Duodenal mucosa (tissue), 2 donors: ENCODE measurements around the gene CERS2.

Experiments used
- H3K27ac ChIP-seq: one replicate; pipeline ENCODE4 v1.7.0; 2013; ENCODE audit warnings: low read depth, low read length
- H3K27me3 ChIP-seq, 2 donors: one replicate each; pipeline ENCODE4 v1.7.0; 2013; ENCODE audit warnings: low read length in 2 of 2, control low read depth in 1 of 2; ENCODE audit not compliant: insufficient read depth in 2 of 2, control insufficient read depth in 1 of 2
- H3K36me3 ChIP-seq, 2 donors: one replicate each; pipeline ENCODE4 v1.7.0; 2013; ENCODE audit warnings: low read length in 2 of 2, control low read depth in 1 of 2; ENCODE audit not compliant: insufficient read depth in 2 of 2, control insufficient read depth in 1 of 2
- H3K4me1 ChIP-seq, 2 donors: one replicate each; pipeline ENCODE4 v1.7.0; 2013; ENCODE audit warnings: low read length in 2 of 2, control low read depth in 1 of 2; ENCODE audit not compliant: insufficient read depth in 2 of 2, control insufficient read depth in 1 of 2
- H3K4me3 ChIP-seq, 2 donors: one replicate each; pipeline ENCODE4 v1.7.0; 2013; ENCODE audit warnings: low read length in 2 of 2, low read depth in 1 of 2
- H3K9ac ChIP-seq, 2 donors: one replicate each; pipeline ENCODE4 v1.7.0; 2013; ENCODE audit warnings: low read length in 2 of 2, low read depth in 1 of 2
- H3K9me3 ChIP-seq, 2 donors: one replicate each; pipeline ENCODE4 v1.7.0; 2013; ENCODE audit warnings: low read length in 2 of 2, control low read depth in 1 of 2; ENCODE audit not compliant: control insufficient read depth in 1 of 2

The CERS2 gene

DNA sequence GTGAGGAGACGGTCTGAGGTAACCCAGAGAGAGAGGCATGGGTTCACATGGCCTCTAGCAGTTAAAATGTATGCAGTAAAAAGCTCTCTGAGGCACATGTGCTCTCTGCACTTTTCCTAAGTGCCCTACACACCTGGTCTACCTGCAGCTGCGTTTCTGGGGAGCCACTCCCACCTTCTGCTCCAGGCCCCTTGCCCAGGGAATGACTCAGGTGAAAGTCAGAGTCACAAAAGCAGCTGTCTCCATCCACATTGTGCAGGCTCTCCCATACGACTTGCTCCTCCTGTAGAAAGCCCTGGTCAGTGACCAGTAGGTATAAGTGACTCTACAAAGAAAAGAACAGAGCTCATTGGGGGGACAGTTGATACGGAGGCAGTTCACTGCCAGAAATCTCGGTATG, 23.3 kb upstream of the CERS2 start:
- H3K27me3 ChIP-seq, result no peaks in the 10 kb centered on the region
- H3K4me3 ChIP-seq, result no peak overlapping the region
- H3K27ac ChIP-seq, result no peak overlapping the region
- H3K4me1 ChIP-seq, result peaks cover 2 to 14% of the 10 kb centered on the region in 2 donors
- no peak overlapping the region for H3K9ac ChIP-seq
- H3K9me3 ChIP-seq, result no peaks in the 10 kb centered on the region
- H3K36me3 ChIP-seq, result peaks cover 22 to 58% of the 10 kb centered on the region in 2 donors

DNA sequence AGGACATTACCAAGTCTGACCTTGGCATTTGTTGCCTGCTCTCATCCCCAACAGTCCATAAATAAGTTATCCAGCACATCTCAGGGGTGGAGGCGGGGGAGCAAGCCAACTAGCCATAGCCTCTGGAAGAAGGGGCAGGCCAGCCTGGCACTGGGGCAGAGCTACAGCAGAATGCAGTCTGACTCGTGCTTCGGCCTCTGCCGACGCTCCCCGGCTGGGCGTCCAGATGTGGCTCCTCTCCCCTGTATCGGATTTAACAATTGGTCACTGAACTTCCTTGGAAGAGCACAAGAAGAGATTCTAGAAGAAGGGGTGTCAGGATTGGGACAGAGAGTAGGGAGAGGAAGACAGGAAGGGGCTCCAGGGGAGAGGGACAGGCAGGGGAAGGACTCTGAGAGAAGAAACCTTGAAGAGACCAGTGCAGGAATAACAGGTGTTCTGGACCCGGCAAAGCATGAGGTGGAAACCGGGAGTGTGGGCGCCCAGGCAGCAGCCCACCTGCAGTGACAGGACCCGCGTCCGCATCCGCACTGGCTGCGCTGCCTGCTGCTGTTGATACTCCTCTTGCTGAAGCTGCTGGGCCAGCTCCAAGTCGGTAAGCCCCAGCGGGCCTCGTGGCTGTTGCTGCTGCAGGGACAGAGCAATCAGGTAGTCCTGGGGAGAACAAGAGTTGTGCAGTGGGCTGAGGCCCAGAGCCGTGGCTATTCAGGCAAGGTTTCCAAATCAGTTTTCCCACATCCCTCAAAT, 22.7 kb upstream of the CERS2 start:
- H3K27me3 ChIP-seq, result no peaks in the 10 kb centered on the region
- H3K4me1 ChIP-seq, result peaks cover 0 to 9% of the 10 kb centered on the region in 2 donors
- no peak overlapping the region for H3K27ac ChIP-seq
- H3K36me3 ChIP-seq, result peaks cover 22 to 52% of the 10 kb centered on the region in 2 donors
- H3K4me3 ChIP-seq, result no peak overlapping the region
- H3K9me3 ChIP-seq, result no peaks in the 10 kb centered on the region
- no peak overlapping the region for H3K9ac ChIP-seq

DNA sequence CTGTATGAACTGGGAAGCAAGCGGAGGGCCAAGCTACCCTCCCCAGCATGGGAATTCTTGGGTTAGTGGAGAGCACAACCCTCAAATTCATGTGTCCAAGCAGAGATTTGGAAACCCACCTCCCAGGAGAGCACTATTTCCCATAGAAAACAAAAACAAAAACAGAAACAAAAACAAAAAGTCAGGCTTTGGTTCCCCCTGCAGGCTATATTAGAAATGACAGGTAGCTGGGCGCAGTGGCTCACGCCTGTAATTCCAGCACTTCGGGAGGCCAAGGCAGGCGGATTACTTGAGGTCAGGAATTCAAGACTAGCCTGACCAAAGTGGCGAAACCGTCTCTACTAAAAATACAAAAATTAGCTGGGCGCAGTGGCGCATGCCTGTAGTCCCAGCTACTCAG, 21.3 kb upstream of the CERS2 start:
- Histone ChIP-seq H3K4me3 (no peak overlapping the region), H3K27ac (no peak overlapping the region), H3K4me1 (peaks cover 0 to 5% of the 10 kb centered on the region in 2 donors), H3K9me3 (no peaks in the 10 kb centered on the region), H3K27me3 (no peaks in the 10 kb centered on the region), H3K9ac (no peak overlapping the region), H3K36me3 (peaks cover 22 to 39% of the 10 kb centered on the region in 2 donors)

DNA sequence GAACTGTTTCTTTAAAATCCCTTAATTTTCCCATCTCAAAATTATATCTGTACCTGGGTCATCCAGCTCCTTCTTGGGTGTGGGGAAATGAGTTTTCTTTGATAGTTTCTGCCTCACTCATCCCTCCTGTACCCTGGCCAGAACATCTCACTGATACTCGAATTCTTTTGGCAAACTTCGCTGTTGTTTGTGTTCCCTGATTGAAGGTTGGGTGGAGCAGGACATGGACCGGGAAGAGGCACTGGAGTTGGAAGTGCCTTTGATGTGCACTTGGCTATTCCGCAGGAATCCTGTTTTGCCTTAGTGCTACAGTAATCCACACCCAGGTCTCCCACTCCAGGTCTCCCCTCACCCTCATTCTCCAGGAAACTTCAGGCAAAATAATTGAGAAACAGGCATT, 20.8 kb upstream of the CERS2 start:
- Histone ChIP-seq H3K4me1 (peaks cover 0 to 5% of the 10 kb centered on the region in 2 donors), H3K4me3 (no peak overlapping the region), H3K36me3 (peaks cover 22 to 36% of the 10 kb centered on the region in 2 donors), H3K27ac (no peak overlapping the region), H3K27me3 (no peaks in the 10 kb centered on the region), H3K9ac (no peak overlapping the region), H3K9me3 (no peaks in the 10 kb centered on the region)

DNA sequence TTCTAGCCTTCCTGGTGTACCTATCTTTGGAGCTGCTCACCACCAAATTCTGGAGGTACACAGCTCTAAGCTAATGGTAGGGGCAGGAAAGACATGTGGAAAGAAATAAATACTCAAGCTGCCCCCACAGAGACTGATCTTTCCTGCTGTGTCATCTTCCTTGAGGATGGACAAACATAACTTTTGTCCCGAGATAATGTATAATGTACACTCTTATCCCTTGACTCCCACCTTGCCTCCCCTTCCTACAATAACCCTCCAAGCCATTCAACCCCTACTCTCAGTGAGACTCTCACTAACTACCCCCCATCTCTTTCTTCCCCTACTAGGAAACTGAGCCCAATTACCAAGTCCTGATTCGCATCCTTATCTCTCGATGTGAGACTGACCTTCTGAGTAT, 19.6 kb upstream of the CERS2 start:
- Histone ChIP-seq H3K9ac (no peak overlapping the region), H3K9me3 (no peaks in the 10 kb centered on the region), H3K27ac (no peak overlapping the region), H3K4me3 (no peak overlapping the region), H3K27me3 (no peaks in the 10 kb centered on the region), H3K36me3 (peaks cover 16 to 26% of the 10 kb centered on the region in 2 donors), H3K4me1 (peaks cover 0 to 5% of the 10 kb centered on the region in 2 donors)

DNA sequence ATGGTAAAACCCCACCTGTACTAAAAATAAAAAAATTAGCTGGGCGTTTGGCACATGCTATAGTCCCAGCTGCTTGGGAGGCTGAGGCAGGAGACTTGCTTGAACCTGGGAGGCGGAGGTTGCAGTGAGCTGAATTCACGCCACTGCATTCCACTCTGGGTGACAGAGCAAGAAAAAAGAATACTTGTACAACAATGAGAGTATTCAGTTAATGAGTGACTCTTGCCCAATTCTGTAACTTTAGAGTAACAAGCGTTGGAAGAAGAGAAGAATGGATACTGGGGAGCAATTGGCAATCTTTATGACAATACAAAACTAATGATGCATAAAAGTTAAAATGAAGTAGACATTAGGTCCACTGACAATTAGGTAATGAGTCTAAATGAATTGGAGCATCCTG, 18.0 kb upstream of the CERS2 start:
- Histone ChIP-seq H3K36me3 (peaks cover 9 to 13% of the 10 kb centered on the region in 2 donors), H3K4me3 (no peak overlapping the region), H3K27me3 (no peaks in the 10 kb centered on the region), H3K9ac (no peak overlapping the region), H3K9me3 (no peaks in the 10 kb centered on the region), H3K27ac (no peak overlapping the region), H3K4me1 (peaks cover 0 to 5% of the 10 kb centered on the region in 2 donors)

DNA sequence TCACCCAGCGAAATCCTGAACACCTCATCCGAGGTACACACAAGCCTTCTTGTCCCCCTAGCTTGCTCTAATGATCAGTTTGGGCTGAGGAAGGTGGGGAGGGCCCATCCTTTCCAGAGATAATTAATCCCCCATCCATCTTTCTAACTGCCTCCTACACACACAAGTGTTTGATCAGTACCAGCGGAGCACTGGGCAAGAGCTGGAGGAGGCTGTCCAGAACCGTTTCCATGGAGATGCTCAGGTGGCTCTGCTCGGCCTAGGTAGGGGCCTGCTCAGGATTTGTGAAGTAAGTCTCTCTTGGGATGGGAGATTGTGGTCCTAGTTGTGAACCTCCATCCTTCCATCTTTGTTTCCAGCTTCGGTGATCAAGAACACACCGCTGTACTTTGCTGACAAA, 13.3 kb upstream of the CERS2 start:
- H3K36me3 ChIP-seq, result no peaks in the 10 kb centered on the region
- H3K4me1 ChIP-seq, result no peaks in the 10 kb centered on the region
- H3K27ac ChIP-seq, result no peak overlapping the region
- no peak overlapping the region for H3K4me3 ChIP-seq
- no peak overlapping the region for H3K9ac ChIP-seq
- H3K9me3 ChIP-seq, result no peaks in the 10 kb centered on the region
- no peaks in the 10 kb centered on the region for H3K27me3 ChIP-seq

DNA sequence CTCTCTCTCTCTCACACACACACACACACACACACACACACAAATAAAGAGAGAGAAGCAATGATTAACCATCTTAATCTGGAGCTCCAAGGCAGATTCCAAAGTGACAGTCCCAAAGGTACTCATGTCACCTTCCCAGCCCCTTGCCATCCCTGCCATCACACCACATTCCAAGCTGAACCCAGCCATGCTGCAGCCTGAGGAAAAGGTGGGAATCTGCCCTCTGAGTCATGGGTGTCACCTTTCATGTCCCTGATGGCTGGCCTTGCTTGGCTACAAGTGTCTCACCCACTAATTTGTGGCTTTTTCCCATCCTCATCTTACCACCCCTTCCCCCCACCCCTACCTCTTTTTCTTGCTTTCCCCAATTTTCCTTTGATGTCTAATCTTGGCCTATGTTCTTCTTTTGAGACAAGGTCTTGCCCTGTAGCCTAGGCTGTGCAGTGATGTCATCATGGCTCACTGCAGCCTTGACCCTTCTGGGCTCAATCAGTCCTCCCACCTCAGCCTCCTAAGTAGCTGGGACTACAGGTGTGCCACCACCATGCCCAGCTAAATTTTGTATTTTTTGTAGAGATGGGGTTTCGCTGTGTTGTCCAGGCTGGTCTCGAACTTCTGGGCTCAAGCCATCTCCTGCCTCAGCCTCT, 10.7 kb upstream of the CERS2 start:
- Histone ChIP-seq H3K4me1 (peaks cover 18% of the 10 kb centered on the region in 2 donors), H3K27me3 (no peaks in the 10 kb centered on the region), H3K9ac (no peak overlapping the region), H3K9me3 (no peaks in the 10 kb centered on the region), H3K36me3 (no peaks in the 10 kb centered on the region), H3K27ac (no peak overlapping the region), H3K4me3 (no peak overlapping the region)

DNA sequence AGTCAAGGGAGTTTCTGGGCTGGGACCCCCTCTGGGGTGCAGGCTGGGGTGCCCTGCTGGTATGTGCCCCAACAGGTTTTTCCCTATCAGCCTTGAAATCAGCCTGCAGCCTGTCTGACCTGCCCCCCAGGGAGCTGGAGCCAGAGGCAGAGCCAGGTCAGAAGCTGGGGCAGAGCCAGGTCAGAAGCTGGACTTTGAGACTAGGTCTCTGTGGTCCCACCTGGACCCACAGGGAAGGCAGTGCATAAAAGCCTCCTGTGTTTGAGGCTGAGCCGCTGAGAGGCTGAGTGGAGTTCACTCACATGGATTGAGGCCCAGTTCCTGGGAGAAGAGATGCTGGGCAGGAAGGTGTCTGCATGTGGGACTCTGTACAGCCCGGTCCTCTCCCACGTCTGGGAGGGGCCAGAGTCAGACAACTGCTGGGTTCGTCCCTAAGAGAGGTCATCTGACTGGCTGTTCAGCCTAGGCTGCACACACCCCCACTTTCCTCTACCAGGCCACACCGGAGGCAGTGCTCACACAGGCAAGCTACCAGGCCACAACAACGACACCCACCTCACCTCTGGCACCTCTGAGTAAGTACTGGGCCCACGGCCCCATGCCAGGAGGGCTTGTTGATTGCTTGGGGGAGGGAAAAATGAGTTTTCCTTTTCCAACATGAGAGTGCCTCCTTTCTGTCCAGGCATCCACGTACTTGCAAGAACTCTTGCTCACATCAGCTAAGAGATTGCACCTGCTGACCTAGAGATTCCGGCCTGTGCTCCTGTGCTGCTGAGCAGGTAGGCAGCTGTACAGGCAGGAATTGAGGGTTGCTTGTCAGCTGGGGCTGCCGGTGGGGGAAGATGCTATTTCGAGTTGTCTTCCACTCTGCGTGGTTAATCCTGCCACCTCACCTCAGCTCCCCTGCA, 7.4 kb upstream of the CERS2 start, which contains the start of gene ANXA9:
Gene ANXA9, plus strand, starts transcription at position 488 of the 908 bp plus-strand sequence. CDS start 814 bp downstream, outside the sequence.
- Histone ChIP-seq H3K27me3 (no peaks in the 10 kb centered on the region), H3K36me3 (no peaks in the 10 kb centered on the region), H3K9me3 (no peaks in the 10 kb centered on the region), H3K4me3 (no peak within 1 kb of the TSS), H3K4me1 (peaks cover 35 to 36% of the 10 kb centered on the region in 2 donors), H3K9ac (peak within 1 kb of the TSS in 1 of 2 donors; percentile 0), H3K27ac (no peak within 1 kb of the TSS)
